Measurements from ENCODE around the gene CCDC192. TPM values are rescaled to one million over a fixed set of nuclear protein-coding genes. Genes with fewer than 3 reads are reported as not detected.

CCDC192 gene
- total RNA-seq, 1 donor from 2014 or later, result not detected

- no peaks in the 10 kb centered on the region for H3K9me3 Mint-ChIP-seq
- ChIA-PET CTCF (interaction anchor here (1.5 kb wide), 1 partner anchor 323 kb away, joined by 7 read pairs; no protein-coding TSS in a partner anchor), POLR2A (no interaction called here)
These were observed 175.1 kb downstream of the CCDC192 start for GRCh38 chr5:127878174-127878750.

GRCh38 chr5:127884416-127884815 is 181.2 kb downstream of the CCDC192 start:
- no peak for TF ChIP-seq CTCF (IDR thresholded peaks at IDR 0.05)
- H3K4me3 Mint-ChIP-seq, result no peak overlapping the region
- ATAC-seq (ENCODE audit: low read depth) (no peak), DNase-seq (no peak)
- H3K27me3 Mint-ChIP-seq, result no peaks in the 10 kb centered on the region
- H3K4me1 Mint-ChIP-seq, result no peaks in the 10 kb centered on the region
- H3K36me3 Mint-ChIP-seq (ENCODE audit: low read depth), result no peaks in the 10 kb centered on the region
- H3K27ac Mint-ChIP-seq, result no peak overlapping the region
- ChIA-PET CTCF (no interaction called here), POLR2A (no interaction called here)
- intact Hi-C loops (cut with micrococcal nuclease), result no loop called here
- H3K9me3 Mint-ChIP-seq, result no peaks in the 10 kb centered on the region

More at GRCh38 chr5:127878174-127878750, 175.1 kb downstream of the CCDC192 start:
- no peak for TF ChIP-seq CTCF (IDR thresholded peaks at IDR 0.05)
- Mint-ChIP-seq H3K27me3 (no peaks in the 10 kb centered on the region), H3K4me1 (no peaks in the 10 kb centered on the region), H3K4me3 (no peak overlapping the region), H3K27ac (no peak overlapping the region), H3K36me3 (ENCODE audit: low read depth) (no peaks in the 10 kb centered on the region)
- ATAC-seq (ENCODE audit: low read depth) (no peak), DNase-seq (no peak)
- intact Hi-C loops (cut with micrococcal nuclease), result loop anchor here (5.0 kb wide), 2 partner anchors 204 to 799 kb away; partner anchors contain the start of gene SLC12A2

GRCh38 chr5:127885176-127885575 is 182.0 kb downstream of the CCDC192 start:
- ATAC-seq (ENCODE audit: low read depth) (no peak), DNase-seq (no peak)
- H3K27me3 Mint-ChIP-seq, result peaks cover 3% of the 10 kb centered on the region
- no peak overlapping the region for H3K27ac Mint-ChIP-seq
- H3K9me3 Mint-ChIP-seq, result no peaks in the 10 kb centered on the region
- H3K4me3 Mint-ChIP-seq, result no peak overlapping the region
- H3K36me3 Mint-ChIP-seq (ENCODE audit: low read depth), result no peaks in the 10 kb centered on the region
- CTCF ChIA-PET, result no interaction called here
- POLR2A ChIA-PET, result no interaction called here
- no peak for TF ChIP-seq CTCF (IDR thresholded peaks at IDR 0.05)
- intact Hi-C loops (cut with micrococcal nuclease), result no loop called here
- H3K4me1 Mint-ChIP-seq, result no peaks in the 10 kb centered on the region

- TF ChIP-seq CTCF (IDR thresholded peaks at IDR 0.05), result no peak
- ChIA-PET POLR2A (no interaction called here), CTCF (no interaction called here)
- no peak for ATAC-seq (ENCODE audit: low read depth)
- H3K27ac Mint-ChIP-seq, result no peak overlapping the region
- no peak for DNase-seq
- no peak overlapping the region for H3K4me3 Mint-ChIP-seq
- no peaks in the 10 kb centered on the region for H3K9me3 Mint-ChIP-seq
- H3K27me3 Mint-ChIP-seq, result peaks cover 3% of the 10 kb centered on the region
- intact Hi-C loops (cut with micrococcal nuclease), result no loop called here
- no peaks in the 10 kb centered on the region for H3K36me3 Mint-ChIP-seq (ENCODE audit: low read depth)
- H3K4me1 Mint-ChIP-seq, result no peaks in the 10 kb centered on the region
These were observed 182.9 kb downstream of the CCDC192 start for GRCh38 chr5:127886081-127886480.

- no peaks in the 10 kb centered on the region for H3K36me3 Mint-ChIP-seq (ENCODE audit: low read depth)
- TF ChIP-seq CTCF (IDR thresholded peaks at IDR 0.05), result no peak
- H3K27ac Mint-ChIP-seq, result no peak overlapping the region
- ATAC-seq (ENCODE audit: low read depth), result no peak
- H3K4me1 Mint-ChIP-seq, result no peaks in the 10 kb centered on the region
- H3K4me3 Mint-ChIP-seq, result no peak overlapping the region
- H3K9me3 Mint-ChIP-seq, result no peaks in the 10 kb centered on the region
- DNase-seq, result no peak
- peaks cover 3% of the 10 kb centered on the region for H3K27me3 Mint-ChIP-seq
- ChIA-PET POLR2A (no interaction called here), CTCF (interaction anchor here (0.7 kb wide), 1 partner anchor 20 kb away, joined by 3 read pairs; no protein-coding TSS in a partner anchor)
- intact Hi-C loops (cut with micrococcal nuclease), result no loop called here
These were observed 184.1 kb downstream of the CCDC192 start for GRCh38 chr5:127887282-127887681.
